HCT116 (cell line): ENCODE data around the gene DEPDC1B.

Source experiments
- CEBPB ChIP-seq: IDR thresholded peaks from 2 replicates; pipeline ENCODE4 v1.6.1; 2012; ENCODE audit warnings: low read depth
- POLR2A ChIP-seq: IDR thresholded peaks from 2 replicates; pipeline ENCODE4 v1.7.0; 2011; ENCODE audit warnings: borderline replicate concordance; ENCODE audit not compliant: insufficient read depth, insufficient read length; ENCODE audit errors: extremely low read depth
- TCF7L2 ChIP-seq: IDR thresholded peaks from 2 replicates; pipeline ENCODE4 v1.7.0; 2011; ENCODE audit warnings: borderline replicate concordance, inconsistent platforms; ENCODE audit not compliant: insufficient read depth, insufficient read length; ENCODE audit errors: extremely low read depth
- TF ChIP-seq, protein P1 (sequence below), 3 experiments: fragments of 200-600 bp in 1 of 3; sonication (generic) in 1 of 3; IDR thresholded peaks in 2 of 3; conservative IDR thresholded peaks in 1 of 3; 2 replicates each; pipeline ENCODE4 v1.5.1; 2012 to 2017; ENCODE audit warnings: low read depth in 2 of 3, low read length in 2 of 3, antibody characterized with exemption in 1 of 3, borderline replicate concordance in 1 of 3, control low read depth in 1 of 3, mild to moderate bottlenecking in 1 of 3, mixed read lengths in 1 of 3, mixed run types in 1 of 3, moderate library complexity in 1 of 3; ENCODE audit not compliant: insufficient read depth in 1 of 3

DNA sequence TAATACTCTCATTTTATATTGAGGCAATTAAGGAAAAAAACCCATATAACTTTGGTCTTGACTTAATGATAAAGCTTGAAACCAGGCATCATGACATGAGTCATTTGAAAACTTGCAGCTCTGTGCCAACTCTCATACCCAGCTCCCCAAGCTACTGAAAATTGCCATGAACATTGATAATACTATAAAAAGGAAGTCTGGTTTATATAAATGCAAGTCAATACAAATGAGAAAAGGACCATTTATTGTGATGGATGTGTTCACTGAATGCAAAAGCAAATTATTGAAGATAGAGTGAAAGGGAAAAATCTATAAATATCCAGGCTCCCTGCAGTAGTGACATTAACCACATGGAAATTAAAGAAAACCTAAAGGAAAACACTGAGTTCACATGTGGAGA lies 116.3 kb downstream of the DEPDC1B start:
- TF ChIP-seq POLR2A (no peak), TCF7L2 (no peak), CEBPB (no peak)
- TF ChIP-seq, protein P1, sequence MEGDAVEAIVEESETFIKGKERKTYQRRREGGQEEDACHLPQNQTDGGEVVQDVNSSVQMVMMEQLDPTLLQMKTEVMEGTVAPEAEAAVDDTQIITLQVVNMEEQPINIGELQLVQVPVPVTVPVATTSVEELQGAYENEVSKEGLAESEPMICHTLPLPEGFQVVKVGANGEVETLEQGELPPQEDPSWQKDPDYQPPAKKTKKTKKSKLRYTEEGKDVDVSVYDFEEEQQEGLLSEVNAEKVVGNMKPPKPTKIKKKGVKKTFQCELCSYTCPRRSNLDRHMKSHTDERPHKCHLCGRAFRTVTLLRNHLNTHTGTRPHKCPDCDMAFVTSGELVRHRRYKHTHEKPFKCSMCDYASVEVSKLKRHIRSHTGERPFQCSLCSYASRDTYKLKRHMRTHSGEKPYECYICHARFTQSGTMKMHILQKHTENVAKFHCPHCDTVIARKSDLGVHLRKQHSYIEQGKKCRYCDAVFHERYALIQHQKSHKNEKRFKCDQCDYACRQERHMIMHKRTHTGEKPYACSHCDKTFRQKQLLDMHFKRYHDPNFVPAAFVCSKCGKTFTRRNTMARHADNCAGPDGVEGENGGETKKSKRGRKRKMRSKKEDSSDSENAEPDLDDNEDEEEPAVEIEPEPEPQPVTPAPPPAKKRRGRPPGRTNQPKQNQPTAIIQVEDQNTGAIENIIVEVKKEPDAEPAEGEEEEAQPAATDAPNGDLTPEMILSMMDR (IDR thresholded peaks at IDR 0.05 in 2 of 3, conservative IDR thresholded peaks at IDR 0.05 in 1 of 3; ENCODE audit: borderline replicate concordance in 1 of 3, insufficient read depth in 1 of 3, low read depth in 2 of 3, low read length in 2 of 3), result no peak
